ENCODE results near the gene CNDP2. TPM values are rescaled to one million over a fixed set of nuclear protein-coding genes. Genes with fewer than 3 reads are reported as not detected.
"Not testable (repeated sequence)": the region's sequence is repeated elsewhere in the genome, so short reads cannot be mapped to it uniquely, and the experiment has no call there.

The CNDP2 gene
- total RNA-seq, 1 donor from 2014 or later, result 75.2 TPM

GRCh38 chr18:74558096-74558495 lies 61.9 kb downstream of the CNDP2 start:
- peaks cover 15% of the 10 kb centered on the region for H3K27me3 Mint-ChIP-seq (ENCODE audit: unreplicated experiment)

GRCh38 chr18:74562131-74562730 lies 66.1 kb downstream of the CNDP2 start:
- Mint-ChIP-seq H3K36me3 (ENCODE audit: unreplicated experiment) (no peaks in the 10 kb centered on the region), H3K27me3 (ENCODE audit: unreplicated experiment) (peaks cover 15% of the 10 kb centered on the region), H3K9me3 (ENCODE audit: unreplicated experiment) (no peaks in the 10 kb centered on the region), H3K4me3 (ENCODE audit: unreplicated experiment) (no peak overlapping the region), H3K27ac (ENCODE audit: unreplicated experiment) (no peak overlapping the region), H3K4me1 (ENCODE audit: unreplicated experiment) (no peaks in the 10 kb centered on the region)
- TF ChIP-seq, protein P1, sequence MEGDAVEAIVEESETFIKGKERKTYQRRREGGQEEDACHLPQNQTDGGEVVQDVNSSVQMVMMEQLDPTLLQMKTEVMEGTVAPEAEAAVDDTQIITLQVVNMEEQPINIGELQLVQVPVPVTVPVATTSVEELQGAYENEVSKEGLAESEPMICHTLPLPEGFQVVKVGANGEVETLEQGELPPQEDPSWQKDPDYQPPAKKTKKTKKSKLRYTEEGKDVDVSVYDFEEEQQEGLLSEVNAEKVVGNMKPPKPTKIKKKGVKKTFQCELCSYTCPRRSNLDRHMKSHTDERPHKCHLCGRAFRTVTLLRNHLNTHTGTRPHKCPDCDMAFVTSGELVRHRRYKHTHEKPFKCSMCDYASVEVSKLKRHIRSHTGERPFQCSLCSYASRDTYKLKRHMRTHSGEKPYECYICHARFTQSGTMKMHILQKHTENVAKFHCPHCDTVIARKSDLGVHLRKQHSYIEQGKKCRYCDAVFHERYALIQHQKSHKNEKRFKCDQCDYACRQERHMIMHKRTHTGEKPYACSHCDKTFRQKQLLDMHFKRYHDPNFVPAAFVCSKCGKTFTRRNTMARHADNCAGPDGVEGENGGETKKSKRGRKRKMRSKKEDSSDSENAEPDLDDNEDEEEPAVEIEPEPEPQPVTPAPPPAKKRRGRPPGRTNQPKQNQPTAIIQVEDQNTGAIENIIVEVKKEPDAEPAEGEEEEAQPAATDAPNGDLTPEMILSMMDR (IDR thresholded peaks at IDR 0.05), result no peak
- DNase-seq (ENCODE audit: extremely low spot score, unreplicated experiment), result no peak

More at GRCh38 chr18:74558096-74558495, 61.9 kb downstream of the CNDP2 start:
- Mint-ChIP-seq H3K9me3 (ENCODE audit: unreplicated experiment) (no peaks in the 10 kb centered on the region), H3K36me3 (ENCODE audit: unreplicated experiment) (no peaks in the 10 kb centered on the region), H3K4me1 (ENCODE audit: unreplicated experiment) (no peaks in the 10 kb centered on the region), H3K4me3 (ENCODE audit: unreplicated experiment) (no peak overlapping the region), H3K27ac (ENCODE audit: unreplicated experiment) (no peak overlapping the region)
- TF ChIP-seq, protein P1 (IDR thresholded peaks at IDR 0.05), result no peak
- no peak for DNase-seq (ENCODE audit: extremely low spot score, unreplicated experiment)

DNA sequence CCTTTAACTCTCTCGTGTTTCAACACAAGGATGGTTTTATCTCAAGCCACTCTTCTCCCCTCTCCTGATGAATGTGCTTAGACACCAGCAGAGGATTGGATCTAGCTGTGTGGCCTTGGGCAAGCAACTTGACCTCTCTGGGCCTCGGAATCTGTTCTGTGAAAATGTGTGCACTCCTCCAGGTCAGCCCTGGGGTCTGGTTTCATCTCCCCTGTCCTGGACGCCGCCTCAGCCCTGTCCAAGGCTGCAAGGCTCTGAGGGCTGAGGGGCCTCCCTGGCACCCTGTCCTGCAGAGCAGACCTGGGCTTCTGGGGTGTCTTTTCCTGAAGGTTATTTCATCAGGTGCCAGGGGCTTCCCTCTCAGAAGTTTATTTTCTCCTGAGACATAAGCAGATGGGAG lies 66.6 kb downstream of the CNDP2 start:
- Mint-ChIP-seq H3K4me3 (ENCODE audit: unreplicated experiment) (no peak overlapping the region), H3K27ac (ENCODE audit: unreplicated experiment) (no peak overlapping the region), H3K4me1 (ENCODE audit: unreplicated experiment) (no peaks in the 10 kb centered on the region), H3K27me3 (ENCODE audit: unreplicated experiment) (peaks cover 15% of the 10 kb centered on the region), H3K9me3 (ENCODE audit: unreplicated experiment) (no peaks in the 10 kb centered on the region), H3K36me3 (ENCODE audit: unreplicated experiment) (no peaks in the 10 kb centered on the region)
- TF ChIP-seq, protein P1 (IDR thresholded peaks at IDR 0.05), result no peak
- DNase-seq (ENCODE audit: extremely low spot score, unreplicated experiment), result no peak

DNA sequence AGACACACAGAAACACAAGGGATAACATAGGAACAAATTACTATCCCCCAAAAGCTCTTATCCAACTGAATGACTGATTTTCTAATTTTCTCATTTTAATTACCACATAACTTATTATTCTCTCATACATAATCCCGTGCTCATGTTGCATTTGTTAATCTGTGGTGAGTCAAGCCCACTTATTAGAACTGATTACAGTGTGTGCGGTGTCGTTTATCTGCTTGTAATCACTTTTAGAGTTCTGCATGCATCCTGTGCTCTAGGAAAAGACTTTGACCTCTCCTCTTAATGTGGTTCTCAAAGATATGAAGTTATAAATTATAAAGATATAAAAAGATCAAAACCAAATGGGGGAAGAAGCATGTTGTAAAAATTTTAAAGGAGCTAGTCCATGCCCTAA lies 67.8 kb downstream of the CNDP2 start:
- H3K4me3 Mint-ChIP-seq (ENCODE audit: unreplicated experiment), result no peak overlapping the region
- H3K4me1 Mint-ChIP-seq (ENCODE audit: unreplicated experiment), result no peaks in the 10 kb centered on the region
- TF ChIP-seq, protein P1 (IDR thresholded peaks at IDR 0.05), result no peak

DNA sequence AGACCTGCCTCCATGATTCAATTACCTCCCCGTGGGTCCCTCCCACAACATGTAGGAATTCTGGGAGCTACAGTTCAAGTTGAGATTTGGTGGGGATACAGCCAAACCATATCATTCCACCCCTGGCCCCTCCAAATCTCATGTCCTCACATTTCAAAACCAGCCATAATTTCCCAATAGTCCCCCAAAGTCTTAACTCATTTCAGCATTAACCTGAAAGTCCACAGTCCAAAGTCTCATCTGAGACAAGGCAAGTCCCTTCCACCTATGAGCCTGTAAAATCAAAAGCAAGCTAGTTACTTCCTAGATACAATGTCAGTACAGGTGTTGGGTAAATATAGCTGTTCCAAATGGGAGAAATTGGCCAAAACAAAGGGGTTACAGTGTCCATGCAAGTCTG lies 69.0 kb downstream of the CNDP2 start:
- H3K9me3 Mint-ChIP-seq (ENCODE audit: unreplicated experiment); H3K4me3 Mint-ChIP-seq (ENCODE audit: unreplicated experiment); H3K4me1 Mint-ChIP-seq (ENCODE audit: unreplicated experiment); H3K27ac Mint-ChIP-seq (ENCODE audit: unreplicated experiment); DNase-seq (ENCODE audit: extremely low spot score, unreplicated experiment); H3K36me3 Mint-ChIP-seq (ENCODE audit: unreplicated experiment): not testable (repeated sequence)
- peaks cover 13% of the 10 kb centered on the region for H3K27me3 Mint-ChIP-seq (ENCODE audit: unreplicated experiment)

More for the DNA sequence above, 67.8 kb downstream of the CNDP2 start:
- Mint-ChIP-seq H3K27me3 (ENCODE audit: unreplicated experiment) (peaks cover 13% of the 10 kb centered on the region), H3K9me3 (ENCODE audit: unreplicated experiment) (no peaks in the 10 kb centered on the region), H3K27ac (ENCODE audit: unreplicated experiment) (no peak overlapping the region), H3K36me3 (ENCODE audit: unreplicated experiment) (no peaks in the 10 kb centered on the region)
- no peak for DNase-seq (ENCODE audit: extremely low spot score, unreplicated experiment)

GRCh38 chr18:74565993-74566392 lies 69.8 kb downstream of the CNDP2 start:
- H3K9me3 Mint-ChIP-seq (ENCODE audit: unreplicated experiment); DNase-seq (ENCODE audit: extremely low spot score, unreplicated experiment); H3K4me1 Mint-ChIP-seq (ENCODE audit: unreplicated experiment); H3K4me3 Mint-ChIP-seq (ENCODE audit: unreplicated experiment); H3K27ac Mint-ChIP-seq (ENCODE audit: unreplicated experiment); H3K36me3 Mint-ChIP-seq (ENCODE audit: unreplicated experiment): not testable (repeated sequence)
- peaks cover 13% of the 10 kb centered on the region for H3K27me3 Mint-ChIP-seq (ENCODE audit: unreplicated experiment)
